Neural crest cell (in vitro differentiated cells): ENCODE measurements around the gene POC5. TPM values are rescaled to one million over a fixed set of nuclear protein-coding genes. Genes with fewer than 3 reads are reported as not detected.
"Not testable (repeated sequence)": the region's sequence is repeated elsewhere in the genome, so short reads cannot be mapped to it uniquely, and the experiment has no call there.

Experiments used
- DNase-seq: peaks from one replicate; pipeline ENCODE4 v3.0.0; 2021; ENCODE audit warnings: low read depth, mixed read lengths, low spot score
- H3K27ac Mint-ChIP-seq: one replicate; pipeline ENCODE4 v1.8.0; 2021; ENCODE audit warnings: mild to moderate bottlenecking, mixed read lengths; ENCODE audit not compliant: unreplicated experiment
- H3K27me3 Mint-ChIP-seq: 2 replicates; pipeline ENCODE4 v1.8.0; 2021; ENCODE audit warnings: low read depth, mild to moderate bottlenecking, mixed read lengths
- H3K36me3 Mint-ChIP-seq: 2 replicates; pipeline ENCODE4 v1.8.0; 2021; ENCODE audit warnings: low read depth, mild to moderate bottlenecking, mixed read lengths
- H3K4me1 Mint-ChIP-seq: 2 replicates; pipeline ENCODE4 v1.8.0; 2021; ENCODE audit warnings: mixed read lengths
- H3K4me3 Mint-ChIP-seq: one replicate; pipeline ENCODE4 v1.8.0; 2021; ENCODE audit warnings: mild to moderate bottlenecking, mixed read lengths
- H3K9me3 Mint-ChIP-seq: 2 replicates; pipeline ENCODE4 v1.8.0; 2021; ENCODE audit warnings: mixed read lengths
- CTCF ChIP-seq: fragments of 200-600 bp; sonication (generic); conservative IDR thresholded peaks from 2 replicates; pipeline ENCODE4 v1.5.0; 2021; ENCODE audit warnings: antibody characterized with exemption, mild to moderate bottlenecking
- total RNA-seq: library from RNA; stranded (reverse); gene quantifications from 2 replicates; pipeline ENCODE4 v1.2.1, GENCODE V29; 2021

The POC5 gene
- total RNA-seq, 1 donor from 2014 or later, result 17.8 TPM

- no peak overlapping the region for H3K4me3 Mint-ChIP-seq
- no peaks in the 10 kb centered on the region for H3K27me3 Mint-ChIP-seq
- DNase-seq, result no peak
- no peak for TF ChIP-seq CTCF
- no peaks in the 10 kb centered on the region for H3K9me3 Mint-ChIP-seq
- no peak overlapping the region for H3K27ac Mint-ChIP-seq
- no peaks in the 10 kb centered on the region for H3K4me1 Mint-ChIP-seq
- H3K36me3 Mint-ChIP-seq, result no peaks in the 10 kb centered on the region
Observed at GRCh38 chr5:75744355-75744754, 27.1 kb upstream of the POC5 start.

DNA sequence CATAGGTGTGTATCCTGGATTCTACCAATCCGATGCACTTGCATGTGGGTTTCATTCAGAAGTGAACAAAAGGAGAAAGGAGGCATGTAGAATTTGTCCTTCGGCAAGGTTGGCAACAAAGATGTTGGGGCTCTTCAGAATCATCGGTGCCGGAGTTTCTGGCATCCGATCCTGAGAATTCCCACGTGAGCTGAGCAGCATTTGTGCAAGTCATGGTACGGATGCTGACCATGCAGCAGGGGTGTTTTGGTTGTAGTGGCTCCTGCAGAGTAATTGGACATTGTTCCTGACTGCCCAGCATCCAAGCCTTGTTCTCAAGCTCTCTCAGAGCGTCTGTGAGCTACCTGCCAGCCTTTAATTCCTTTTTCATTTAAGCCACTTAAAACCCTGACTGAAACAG, 19.0 kb upstream of the POC5 start:
- Mint-ChIP-seq H3K27ac (no peak overlapping the region), H3K27me3 (no peaks in the 10 kb centered on the region), H3K9me3 (peaks cover 2% of the 10 kb centered on the region), H3K4me1 (no peaks in the 10 kb centered on the region), H3K4me3 (no peak overlapping the region), H3K36me3 (no peaks in the 10 kb centered on the region)
- TF ChIP-seq CTCF, result no peak
- DNase-seq, result no peak

- no peaks in the 10 kb centered on the region for H3K27me3 Mint-ChIP-seq
- peak; percentile 19 for DNase-seq
- H3K27ac Mint-ChIP-seq, result no peak overlapping the region
- TF ChIP-seq CTCF, result peak; percentile 68
- H3K4me1 Mint-ChIP-seq, result no peaks in the 10 kb centered on the region
- peaks cover 2% of the 10 kb centered on the region for H3K9me3 Mint-ChIP-seq
- no peaks in the 10 kb centered on the region for H3K36me3 Mint-ChIP-seq
- no peak overlapping the region for H3K4me3 Mint-ChIP-seq
Observed at GRCh38 chr5:75734913-75735789, 17.9 kb upstream of the POC5 start.

GRCh38 chr5:75733767-75734166, 16.5 kb upstream of the POC5 start:
- no peak for TF ChIP-seq CTCF
- peaks cover 8% of the 10 kb centered on the region for H3K4me1 Mint-ChIP-seq
- H3K36me3 Mint-ChIP-seq, result no peaks in the 10 kb centered on the region
- no peak for DNase-seq
- peaks cover 2% of the 10 kb centered on the region for H3K9me3 Mint-ChIP-seq
- no peaks in the 10 kb centered on the region for H3K27me3 Mint-ChIP-seq
- no peak overlapping the region for H3K27ac Mint-ChIP-seq
- H3K4me3 Mint-ChIP-seq, result no peak overlapping the region

DNA sequence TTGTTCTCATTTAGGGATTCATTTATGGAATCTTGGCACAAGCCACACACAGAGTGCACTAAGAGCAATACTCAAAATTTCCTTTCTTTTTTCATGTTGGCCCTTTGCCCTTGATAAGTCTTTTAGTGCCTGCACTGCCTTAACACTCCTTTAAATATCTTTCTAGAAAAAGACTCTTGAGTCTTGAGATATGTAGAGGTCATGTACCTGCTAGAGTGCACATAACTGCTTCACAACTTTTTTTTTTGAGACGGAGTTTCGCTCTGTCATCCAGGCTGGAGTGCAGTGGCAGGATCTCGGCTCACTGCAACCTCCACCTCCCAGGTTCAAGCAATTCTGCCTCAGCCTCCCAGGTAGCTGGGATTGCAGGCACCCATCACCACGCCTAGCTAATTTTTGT, 14.3 kb upstream of the POC5 start:
- DNase-seq, H3K27ac Mint-ChIP-seq: not testable (repeated sequence)

DNA sequence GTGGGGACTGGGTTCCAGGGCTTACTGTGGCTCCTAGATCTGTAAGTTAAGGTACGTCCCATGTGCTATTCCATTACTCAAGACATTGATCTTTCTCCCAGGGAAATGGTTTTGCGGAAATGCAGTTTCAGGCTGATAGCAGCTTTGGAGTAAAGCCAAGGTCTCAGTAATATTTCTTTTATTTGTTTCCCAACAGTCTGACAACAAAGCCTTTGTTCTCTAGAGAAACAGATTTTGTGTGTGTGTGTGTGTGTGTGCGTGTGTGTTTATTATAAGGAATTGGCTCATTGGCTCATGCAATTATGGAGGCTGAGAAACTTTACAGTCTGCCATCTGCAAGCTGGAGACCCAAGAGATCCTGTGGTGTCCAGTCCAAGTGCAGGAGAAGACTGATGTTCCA, 12.1 kb upstream of the POC5 start:
- TF ChIP-seq CTCF, result no peak
- Mint-ChIP-seq H3K4me3 (no peak overlapping the region), H3K27ac (no peak overlapping the region), H3K9me3 (peaks cover 2% of the 10 kb centered on the region), H3K4me1 (peaks cover 8% of the 10 kb centered on the region), H3K27me3 (peaks cover 3% of the 10 kb centered on the region), H3K36me3 (no peaks in the 10 kb centered on the region)
- DNase-seq, result no peak

More for the DNA sequence above, 14.3 kb upstream of the POC5 start:
- not testable (repeated sequence) for H3K27me3 Mint-ChIP-seq, H3K4me3 Mint-ChIP-seq, H3K4me1 Mint-ChIP-seq, H3K36me3 Mint-ChIP-seq, H3K9me3 Mint-ChIP-seq
